Subcutaneous preadipocyte (primary cell): ENCODE data around the gene SSR1. TPM values are rescaled to one million over a fixed set of nuclear protein-coding genes. Genes with fewer than 3 reads are reported as not detected.

Source experiments
- total RNA-seq: library from RNA; depleted of rRNA; stranded (reverse); fragments of >200 nt; gene quantifications from 2 replicates; pipeline ENCODE4 v1.2.3, GENCODE V29; 2012

The SSR1 gene
- total RNA-seq: 74.2 and 120 TPM in 2 replicates

DNA sequence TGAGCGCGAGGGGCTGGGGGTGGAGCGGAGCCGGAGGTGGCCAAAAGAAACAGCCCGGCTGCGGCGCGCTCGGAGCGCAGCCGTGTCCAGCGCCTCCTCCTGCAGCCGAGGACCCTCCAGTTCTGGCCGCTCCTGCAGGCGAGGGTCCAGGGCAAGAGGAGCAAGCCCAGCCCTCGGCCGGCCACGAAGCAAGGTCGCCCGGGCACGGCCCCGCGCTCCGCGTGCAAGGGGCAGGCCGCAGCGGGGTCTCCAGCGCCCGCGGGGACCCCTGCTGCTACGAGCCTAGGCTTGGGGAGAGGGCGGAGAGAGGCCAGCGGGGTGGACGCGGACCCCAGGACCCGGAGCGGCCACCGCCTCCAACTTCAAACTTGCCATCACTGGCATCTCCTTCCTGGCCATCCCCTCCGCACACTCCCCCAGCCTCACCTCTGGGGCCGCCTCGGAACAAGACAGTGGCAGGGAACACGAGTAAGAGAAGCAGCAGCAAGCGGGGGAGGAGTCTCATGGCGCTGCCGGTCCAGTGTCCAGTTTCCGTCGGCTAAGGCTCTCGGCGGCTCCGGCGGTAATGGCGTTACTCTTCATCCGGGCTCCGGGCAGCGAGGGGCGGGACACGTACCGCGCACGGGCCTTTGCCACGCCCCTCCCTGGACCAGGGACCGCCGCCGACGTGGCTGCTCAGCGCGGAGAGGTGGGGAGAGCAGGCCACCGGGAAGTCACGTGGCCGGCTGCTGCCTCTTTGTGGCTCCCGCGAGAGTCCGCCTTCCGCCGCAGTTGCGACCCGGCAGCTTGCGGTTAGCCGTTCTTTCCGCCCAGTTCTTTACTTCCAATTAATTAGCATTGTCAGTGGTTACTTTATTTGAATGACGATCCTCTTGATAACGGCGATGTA lies at the start of gene SSR1:
SSR1 (minus strand) TSS at position 584 of the 889 bp plus-strand sequence; CDS start at position 505, 79 bp downstream.

Other genes starting within 250 kb of the SSR1 start
- 18.7 and 23.7 TPM in 2 replicates for gene RREB1, start 205.2 kb downstream of the SSR1 start, total RNA-seq
- under 0.01 and 0.20 TPM in 2 replicates for gene CAGE1, start 76.5 kb upstream of the SSR1 start, total RNA-seq
- gene RIOK1, start 76.6 kb upstream of the SSR1 start, total RNA-seq: 14.3 and 24.2 TPM in 2 replicates
- gene DSP, start 228.5 kb upstream of the SSR1 start, total RNA-seq: under 0.01 TPM in 2 replicates